NT2/D1 (cell line): ENCODE measurements around the gene TTC9C.

Experiments
- DNase-seq: peaks from one replicate; pipeline ENCODE4 v3.0.0-alpha.2; 2011; ENCODE audit warnings: low read depth, low spot score
- H3K27me3 ChIP-seq: 2 replicates; pipeline ENCODE4 v1.6.0; 2011; ENCODE audit warnings: mild to moderate bottlenecking; ENCODE audit not compliant: insufficient read length, insufficient read depth
- H3K36me3 ChIP-seq: 2 replicates; pipeline ENCODE4 v1.6.1; 2011; ENCODE audit warnings: mild to moderate bottlenecking, low read length, mixed read lengths; ENCODE audit not compliant: insufficient read depth, insufficient read length
- H3K4me1 ChIP-seq: 2 replicates; pipeline ENCODE4 v1.5.1; 2011; ENCODE audit not compliant: insufficient read depth, insufficient read length
- H3K4me3 ChIP-seq: 2 replicates; pipeline ENCODE4 v1.5.1; 2011; ENCODE audit warnings: low read depth; ENCODE audit not compliant: insufficient read length
- H3K9ac ChIP-seq: 2 replicates; pipeline ENCODE4 v1.6.0; 2011; ENCODE audit warnings: low read depth; ENCODE audit not compliant: insufficient read length
- H3K9me3 ChIP-seq: 2 replicates; pipeline ENCODE4 v1.5.1; 2011; ENCODE audit warnings: mild to moderate bottlenecking, low read length; ENCODE audit not compliant: insufficient read depth
- SUZ12 ChIP-seq: IDR thresholded peaks from 2 replicates; pipeline ENCODE4 v1.6.1; 2011; ENCODE audit not compliant: insufficient read length, insufficient read depth; ENCODE audit errors: extremely low read depth
- YY1 ChIP-seq: IDR thresholded peaks from 2 replicates; pipeline ENCODE4 v1.6.1; 2011; ENCODE audit not compliant: insufficient read length, insufficient read depth
- ZNF274 ChIP-seq: IDR thresholded peaks from 2 replicates; pipeline ENCODE4 v1.6.1; 2011; ENCODE audit warnings: mild to moderate bottlenecking, low read depth, low read length

Gene TTC9C

DNA sequence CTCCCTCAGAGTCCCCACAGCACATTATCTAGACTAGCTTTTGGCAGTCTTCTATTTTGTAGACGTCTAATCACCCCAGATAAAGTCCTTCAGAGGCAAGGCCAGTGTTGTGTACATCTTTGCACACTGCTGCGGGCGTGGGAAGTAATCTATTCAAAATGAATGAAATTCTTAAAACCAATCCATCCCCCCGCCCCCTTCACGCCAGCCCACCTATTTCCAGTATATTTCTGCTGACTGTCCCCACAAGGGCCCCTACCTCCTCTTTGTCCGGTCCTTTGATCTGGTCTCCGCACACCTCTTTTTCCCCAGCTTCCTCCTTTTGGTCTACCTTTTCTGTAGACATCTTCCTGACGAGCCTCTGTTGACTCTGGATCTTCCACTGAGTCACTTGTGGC, 21.4 kb upstream of the TTC9C start:
- peaks cover 44% of the 10 kb centered on the region for H3K36me3 ChIP-seq
- peaks cover 17% of the 10 kb centered on the region for H3K4me1 ChIP-seq
- no peaks in the 10 kb centered on the region for H3K9me3 ChIP-seq
- no peaks in the 10 kb centered on the region for H3K27me3 ChIP-seq
- TF ChIP-seq YY1 (no peak), ZNF274 (no peak), SUZ12 (no peak)
- H3K4me3 ChIP-seq = peak overlapping the region; percentile 72
- peak overlapping the region; percentile 97 for H3K9ac ChIP-seq
- no peak for DNase-seq

DNA sequence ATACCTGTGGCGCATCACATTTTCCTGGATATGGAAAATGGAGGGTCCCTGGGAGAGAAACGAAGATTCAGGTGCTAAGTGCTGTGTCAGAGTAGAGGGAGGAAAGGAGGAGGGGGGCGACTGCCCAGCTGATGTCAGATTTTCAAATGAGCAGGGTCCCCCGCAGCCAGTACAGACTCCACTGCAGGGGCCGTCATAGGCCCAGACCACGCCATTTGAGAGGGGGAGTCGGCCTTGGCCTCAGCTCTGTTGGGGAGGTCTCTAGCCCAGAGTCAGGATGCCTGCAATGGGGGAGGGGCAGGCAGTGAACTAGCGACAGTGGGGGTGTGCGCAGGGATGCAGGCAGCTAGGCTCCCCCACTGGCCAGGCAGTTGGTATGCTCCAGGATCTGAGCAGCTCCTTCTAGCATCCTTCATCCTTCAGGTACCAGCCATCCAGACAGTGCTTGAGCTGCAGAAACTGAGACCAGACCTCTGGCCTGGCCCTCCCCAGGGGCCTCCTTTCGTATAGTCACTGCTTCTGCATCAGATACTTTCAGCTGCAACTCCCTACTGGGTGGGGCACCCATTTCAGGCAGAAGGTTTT, 20.9 kb upstream of the TTC9C start, which contains the start of the genes BSCL2 and GNG3:
BSCL2 (minus strand) TSS at position 148 of the 585 bp plus-strand sequence. CDS start 229 bp downstream, outside the sequence.
GNG3 (plus strand) TSS at position 400 of the 585 bp plus-strand sequence. CDS start 620 bp downstream, outside the sequence.
- TF ChIP-seq ZNF274 (no peak), YY1 (no peak), SUZ12 (no peak)
- H3K9ac ChIP-seq = peak within 1 kb of the TSS; percentile 97
- peaks cover 17% of the 10 kb centered on the region for H3K4me1 ChIP-seq
- no peaks in the 10 kb centered on the region for H3K27me3 ChIP-seq
- H3K4me3 ChIP-seq = peak within 1 kb of the TSS; percentile 72
- DNase-seq = peak; percentile 99
- no peaks in the 10 kb centered on the region for H3K9me3 ChIP-seq
- H3K36me3 ChIP-seq = peaks cover 44% of the 10 kb centered on the region

DNA sequence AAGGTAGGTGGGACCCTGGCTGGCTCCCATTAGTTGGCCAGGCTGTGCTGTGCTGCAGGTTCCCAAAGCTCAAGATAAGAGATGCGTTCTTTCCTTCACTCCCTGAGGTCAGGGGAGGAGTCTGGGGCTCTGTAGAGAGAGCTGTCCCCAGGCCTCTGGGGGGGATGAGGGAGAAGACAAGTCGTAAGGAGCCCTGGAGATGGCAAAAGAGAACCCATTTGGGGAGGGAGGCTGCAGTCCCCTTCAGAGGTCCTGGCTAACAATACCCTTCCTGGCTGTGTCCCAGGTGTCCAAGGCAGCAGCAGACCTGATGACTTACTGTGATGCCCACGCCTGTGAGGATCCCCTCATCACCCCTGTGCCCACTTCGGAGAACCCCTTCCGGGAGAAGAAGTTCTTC, 19.9 kb upstream of the TTC9C start:
- TF ChIP-seq SUZ12 (no peak), YY1 (no peak), ZNF274 (no peak)
- no peaks in the 10 kb centered on the region for H3K27me3 ChIP-seq
- H3K9ac ChIP-seq = peak overlapping the region; percentile 76
- DNase-seq = no peak
- peak overlapping the region; percentile 60 for H3K4me3 ChIP-seq
- peaks cover 18% of the 10 kb centered on the region for H3K4me1 ChIP-seq
- peaks cover 45% of the 10 kb centered on the region for H3K36me3 ChIP-seq
- H3K9me3 ChIP-seq = no peaks in the 10 kb centered on the region

DNA sequence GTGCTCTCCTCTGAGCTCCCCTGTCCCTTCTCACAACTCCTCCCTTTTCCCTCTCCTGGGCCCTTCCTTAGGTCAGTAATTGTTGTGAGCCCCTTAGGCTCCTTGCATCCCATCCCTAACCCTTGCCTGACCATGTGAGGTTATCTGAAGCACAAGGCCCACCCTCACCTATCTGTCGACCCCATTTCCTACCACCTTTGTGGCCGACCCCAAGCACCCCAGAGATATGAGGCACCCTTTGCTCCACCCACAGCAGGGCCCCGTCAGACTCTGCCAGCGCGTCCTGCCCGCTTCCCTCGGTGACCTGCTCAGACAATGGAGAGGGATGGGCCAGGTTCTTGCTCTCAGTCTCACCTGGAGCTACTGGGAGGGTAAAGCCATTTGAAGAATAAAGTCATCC, 19.5 kb upstream of the TTC9C start:
- TF ChIP-seq ZNF274 (no peak), SUZ12 (no peak), YY1 (no peak)
- peak overlapping the region; percentile 76 for H3K9ac ChIP-seq
- no peak for DNase-seq
- H3K4me1 ChIP-seq = peaks cover 21% of the 10 kb centered on the region
- H3K27me3 ChIP-seq = no peaks in the 10 kb centered on the region
- H3K9me3 ChIP-seq = no peaks in the 10 kb centered on the region
- peaks cover 49% of the 10 kb centered on the region for H3K36me3 ChIP-seq
- H3K4me3 ChIP-seq = peak overlapping the region; percentile 60

DNA sequence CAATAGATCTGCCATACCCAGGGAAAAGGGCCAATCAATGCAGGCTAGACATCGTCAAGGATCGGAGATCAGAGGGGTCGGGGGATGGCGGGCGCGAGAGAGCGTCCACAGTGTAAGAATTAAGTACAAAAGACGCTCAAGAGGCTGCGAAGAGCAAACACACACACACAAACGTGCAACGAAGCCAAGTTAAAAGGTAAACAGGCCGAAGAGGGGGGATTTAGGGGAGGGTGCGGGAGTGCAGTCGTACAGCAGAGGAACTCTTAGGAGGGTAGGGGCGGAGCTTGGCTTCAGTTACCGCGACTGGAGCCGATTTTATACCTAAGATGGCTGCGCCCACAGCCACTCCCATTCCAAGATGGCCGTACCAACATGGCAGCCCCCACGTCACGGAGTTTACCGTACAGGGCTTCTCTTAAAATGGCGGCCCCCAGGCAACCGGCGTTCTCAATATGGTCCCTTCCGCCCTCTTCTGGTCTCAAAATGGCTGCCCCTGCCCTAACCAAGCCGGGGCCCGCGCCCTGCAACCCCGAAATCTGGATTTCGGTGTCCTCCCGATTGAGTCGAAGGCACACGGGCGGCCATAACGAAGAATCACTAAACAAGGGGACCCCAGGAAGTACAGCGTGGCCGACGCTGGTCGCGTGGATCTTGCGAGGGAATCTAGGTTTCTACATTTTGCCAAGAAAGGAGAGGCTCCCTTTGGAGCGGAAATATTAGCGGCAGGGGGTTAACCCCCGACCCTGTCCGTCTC, 18.9 kb upstream of the TTC9C start:
- Histone ChIP-seq H3K9ac (peak overlapping the region; percentile 81), H3K36me3 (peaks cover 55% of the 10 kb centered on the region)

DNA sequence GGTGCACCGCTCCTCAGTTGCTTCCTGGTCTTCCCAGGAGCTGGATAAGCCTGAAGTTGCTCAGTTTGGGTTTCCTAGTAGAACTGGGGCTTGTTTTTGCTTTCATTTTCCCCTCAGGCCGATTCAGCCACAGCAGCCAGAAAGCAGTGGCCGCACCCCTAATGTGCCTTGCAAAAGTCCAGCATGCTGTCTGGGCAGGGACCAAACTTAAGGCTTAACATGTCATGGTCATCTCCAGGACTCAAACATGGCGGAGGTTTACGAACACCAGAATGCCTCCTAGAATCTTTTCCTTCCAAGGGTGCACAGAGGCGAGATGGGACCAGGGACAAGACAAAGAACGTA, 18.3 kb upstream of the TTC9C start:
- Histone ChIP-seq H3K9me3 (no peaks in the 10 kb centered on the region), H3K4me1 (peaks cover 27% of the 10 kb centered on the region), H3K36me3 (peaks cover 54% of the 10 kb centered on the region), H3K4me3 (peak overlapping the region; percentile 60), H3K9ac (peak overlapping the region; percentile 81), H3K27me3 (no peaks in the 10 kb centered on the region)
- no peak for TF ChIP-seq SUZ12
- no peak for TF ChIP-seq YY1
- TF ChIP-seq ZNF274 = no peak
- DNase-seq = no peak

More for the DNA sequence above, 18.9 kb upstream of the TTC9C start:
- Histone ChIP-seq H3K4me3 (peak overlapping the region; percentile 60), H3K9me3 (no peaks in the 10 kb centered on the region), H3K4me1 (peaks cover 23% of the 10 kb centered on the region), H3K27me3 (no peaks in the 10 kb centered on the region)
- DNase-seq = peak; percentile 98
- TF ChIP-seq YY1 = peak; percentile 100
- TF ChIP-seq SUZ12 = no peak

DNA sequence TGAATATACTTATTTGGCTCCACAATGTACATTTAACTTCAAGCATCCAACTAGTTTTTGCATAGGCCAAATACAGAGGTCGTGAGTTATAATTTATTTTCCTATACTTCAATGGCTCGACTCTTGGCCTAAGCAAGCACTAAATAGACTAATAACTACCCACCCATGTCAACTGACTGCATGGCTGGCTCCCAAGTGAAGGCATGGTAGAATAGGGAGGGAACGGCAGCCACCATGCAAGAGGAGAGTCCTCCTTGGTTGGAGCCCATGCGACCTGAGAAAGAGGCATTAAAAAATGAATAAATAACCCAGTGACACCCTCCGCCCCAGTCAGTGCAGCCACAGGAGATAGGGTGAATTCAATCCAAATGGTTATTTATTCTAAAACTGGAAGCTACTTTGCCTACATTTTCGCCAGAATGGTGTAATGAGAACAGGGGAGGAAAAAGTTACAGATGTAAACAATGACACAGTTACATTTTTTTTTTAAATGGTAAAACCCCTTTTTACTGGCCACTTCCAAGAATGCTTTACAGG, 15.9 kb upstream of the TTC9C start:
- H3K27me3 ChIP-seq = no peaks in the 10 kb centered on the region
- H3K4me1 ChIP-seq = peaks cover 27% of the 10 kb centered on the region
- H3K36me3 ChIP-seq = peaks cover 71% of the 10 kb centered on the region
- H3K4me3 ChIP-seq = no peak overlapping the region
- no peaks in the 10 kb centered on the region for H3K9me3 ChIP-seq
- H3K9ac ChIP-seq = no peak overlapping the region
- no peak for DNase-seq
- TF ChIP-seq YY1 (no peak), SUZ12 (no peak), ZNF274 (no peak)
